ENCODE results near the gene FTO.

Gene FTO

DNA sequence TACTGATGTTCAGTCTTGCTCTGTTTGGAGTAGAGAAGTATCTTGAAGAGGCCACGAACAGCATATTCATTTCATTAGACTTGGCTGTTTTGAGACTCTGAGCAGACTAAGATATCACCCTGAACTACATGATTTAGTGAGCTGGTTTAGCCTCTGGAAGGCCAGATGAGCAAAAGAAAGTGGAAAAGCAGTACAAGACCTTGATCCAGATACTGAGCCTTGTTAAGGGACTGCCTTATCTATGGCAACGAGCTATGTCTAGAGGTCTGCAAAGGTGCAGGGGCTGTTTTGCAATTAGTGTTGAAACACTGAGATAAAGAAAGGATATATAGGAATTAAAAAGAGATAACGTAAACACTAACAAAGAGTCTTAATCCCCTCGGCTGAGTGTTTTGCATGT is 351.2 kb downstream of the FTO start:
- DNase-seq (ENCODE audit: low read depth) = no peak
- no peak for TF ChIP-seq CTCF (conservative IDR thresholded peaks at IDR 0.05; ENCODE audit: low read depth, low read length)
- no peak overlapping the region for H3K4me3 ChIP-seq (ENCODE audit: low read depth, low read length)

DNA sequence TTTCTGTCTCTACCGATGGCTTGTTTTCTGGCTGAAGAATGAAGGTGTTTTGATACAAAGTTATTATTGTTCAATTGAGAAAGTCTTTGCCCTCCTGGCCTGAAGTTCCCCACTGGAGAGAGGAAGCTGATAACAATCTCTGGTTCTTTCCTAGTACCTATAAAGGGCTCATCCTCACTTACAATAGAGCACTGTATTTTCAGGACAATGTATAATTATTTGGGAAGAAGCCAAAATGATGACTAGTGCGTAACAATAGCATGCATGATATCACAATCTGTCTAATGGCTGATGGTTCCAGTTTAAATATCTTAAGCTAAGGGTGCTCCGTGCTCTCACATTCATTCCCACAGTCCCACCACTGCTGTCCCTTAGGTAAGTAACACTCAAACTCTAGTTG is 351.9 kb downstream of the FTO start:
- no peak for DNase-seq (ENCODE audit: low read depth)
- no peak for TF ChIP-seq CTCF (conservative IDR thresholded peaks at IDR 0.05; ENCODE audit: low read depth, low read length)
- no peak overlapping the region for H3K4me3 ChIP-seq (ENCODE audit: low read depth, low read length)

DNA sequence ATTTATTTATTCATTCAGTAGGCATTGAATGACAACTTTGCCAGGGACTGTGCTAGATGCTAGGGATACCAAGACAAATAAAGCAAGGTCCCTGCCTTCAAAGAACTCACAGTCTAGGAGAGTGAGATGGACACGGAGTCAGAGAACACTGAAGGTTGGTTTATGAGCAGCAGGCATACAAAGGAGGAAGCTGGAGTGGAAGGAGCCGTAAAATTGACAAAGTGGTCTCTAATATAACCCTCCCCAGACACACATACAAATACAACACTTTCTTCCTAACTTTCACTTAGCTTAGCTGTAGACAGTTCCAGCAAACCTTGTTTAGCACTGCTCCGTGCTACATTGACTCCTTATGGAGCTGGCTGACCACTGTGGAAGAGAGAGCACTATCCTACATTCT is 353.0 kb downstream of the FTO start:
- no peak for TF ChIP-seq CTCF (conservative IDR thresholded peaks at IDR 0.05; ENCODE audit: low read depth, low read length)
- H3K4me3 ChIP-seq (ENCODE audit: low read depth, low read length) = no peak overlapping the region
- no peak for DNase-seq (ENCODE audit: low read depth)

DNA sequence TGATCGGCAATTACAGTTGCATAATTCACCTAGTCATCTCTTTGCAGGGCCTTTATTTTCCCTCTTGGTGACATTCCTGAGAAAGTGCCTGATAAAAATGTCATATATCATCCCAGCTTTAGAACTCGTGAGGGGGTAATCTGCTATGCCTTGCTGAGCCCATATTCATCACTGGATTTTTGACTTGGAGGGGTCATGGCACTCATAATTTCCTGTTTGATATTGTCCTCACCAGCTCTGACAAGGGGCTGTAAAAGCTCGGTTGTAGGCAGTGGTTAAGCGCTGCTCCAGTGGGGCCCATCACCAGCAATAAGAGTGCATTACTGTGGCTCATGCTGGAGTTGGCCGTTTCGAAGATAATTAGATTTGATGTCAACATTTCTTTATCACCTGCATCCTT is 355.4 kb downstream of the FTO start:
- no peak for TF ChIP-seq CTCF (conservative IDR thresholded peaks at IDR 0.05; ENCODE audit: low read depth, low read length)
- no peak for DNase-seq (ENCODE audit: low read depth)
- no peak overlapping the region for H3K4me3 ChIP-seq (ENCODE audit: low read depth, low read length)

DNA sequence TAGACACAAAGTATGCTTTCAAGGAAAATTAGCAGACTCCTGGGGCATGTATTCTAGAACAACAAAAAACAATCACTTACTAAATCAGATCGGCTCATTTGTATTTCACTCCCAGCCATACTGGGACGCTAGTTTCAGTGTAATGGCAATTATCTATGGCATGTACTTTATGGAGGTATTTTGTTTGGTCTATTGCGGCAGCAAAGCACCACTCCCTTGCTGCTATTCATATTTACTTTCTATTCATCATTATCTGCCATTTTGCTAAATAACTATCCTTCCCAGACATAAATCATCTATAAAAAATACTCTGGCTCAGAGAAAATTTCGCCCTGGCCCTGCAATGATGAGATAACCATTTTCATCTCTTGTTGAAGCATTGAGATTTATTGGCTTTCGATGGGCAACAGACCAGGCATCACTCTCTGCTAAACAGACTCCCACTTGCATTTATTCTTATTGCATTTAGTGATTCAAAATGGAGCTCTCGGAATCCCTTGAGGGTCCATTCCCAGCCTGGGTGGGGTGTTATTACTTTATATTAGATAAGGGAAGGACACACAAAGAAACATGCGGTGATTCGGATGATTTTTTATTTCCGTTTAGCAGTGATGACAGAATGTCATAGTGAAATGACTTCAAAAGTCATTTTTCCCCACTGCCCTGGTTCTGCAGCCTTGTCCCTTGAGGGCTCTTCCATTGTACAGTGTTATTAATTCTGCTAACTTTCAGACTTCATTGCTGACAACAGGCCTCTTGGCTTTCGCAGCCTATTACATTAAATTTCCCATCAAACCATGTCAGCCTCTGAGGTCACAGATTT is 356.9 kb downstream of the FTO start:
- no peak for TF ChIP-seq CTCF (conservative IDR thresholded peaks at IDR 0.05; ENCODE audit: low read depth, low read length)
- DNase-seq (ENCODE audit: low read depth) = no peak
- H3K4me3 ChIP-seq (ENCODE audit: low read depth, low read length) = no peak overlapping the region

DNA sequence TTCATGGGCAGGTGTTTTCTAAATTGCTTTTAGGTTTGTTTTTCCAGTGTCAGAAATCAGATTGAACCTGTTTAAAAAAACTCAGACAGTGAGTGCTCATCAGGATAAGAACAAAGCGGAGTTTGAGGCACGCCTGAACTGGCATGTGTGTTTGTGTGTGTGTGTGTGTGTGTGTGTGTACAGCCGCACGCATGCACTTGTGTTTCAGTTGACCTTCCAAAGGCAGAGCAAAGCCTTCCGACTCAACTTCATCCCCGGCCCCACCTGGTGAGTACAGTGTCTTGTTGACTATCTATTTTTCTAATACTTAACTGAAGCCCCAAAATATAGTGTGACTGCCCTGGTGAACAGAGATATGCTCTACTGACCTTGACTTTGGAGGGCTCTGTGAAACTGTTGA is 357.5 kb downstream of the FTO start:
- H3K4me3 ChIP-seq (ENCODE audit: low read depth, low read length) = no peak overlapping the region
- TF ChIP-seq CTCF (conservative IDR thresholded peaks at IDR 0.05; ENCODE audit: low read depth, low read length) = no peak
- DNase-seq (ENCODE audit: low read depth) = no peak
